ENCODE results near the gene SLC35G3. TPM values are rescaled to one million over a fixed set of nuclear protein-coding genes. Genes with fewer than 3 reads are reported as not detected.

The SLC35G3 gene
- total RNA-seq, 1 experiment from 2014 or later: not detected

- WGBS (ENCODE audit: extremely low coverage, insufficient read length, low lambda C conversion rate): no CpG with 5 or more reads among the region's 11 CpGs
- peaks cover 5% of the 10 kb centered on the region for H3K27me3 Mint-ChIP-seq (ENCODE audit: low read depth)
- H4K91ac ChIP-seq (ENCODE audit: insufficient read length, low read depth, low read length): no peak overlapping the region
- H2BK5ac ChIP-seq (ENCODE audit: insufficient read length, low read length): no peak overlapping the region
- no peak overlapping the region for H3K27ac ChIP-seq (ENCODE audit: insufficient read length, low read depth, low read length)
- TF ChIP-seq CTCF (conservative IDR thresholded peaks at IDR 0.05): no peak
- no peak overlapping the region for H2BK12ac ChIP-seq (ENCODE audit: insufficient read length, low read depth, low read length)
- H2BK120ac ChIP-seq (ENCODE audit: low read depth, low read length, poor library complexity, severe bottlenecking): no peak overlapping the region
- no peak overlapping the region for H3K27ac Mint-ChIP-seq
- H3K4me1 Mint-ChIP-seq: peaks cover 6 to 16% of the 10 kb centered on the region in 2 experiments
- H3K4me1 ChIP-seq (ENCODE audit: insufficient read depth, low read length): no peaks in the 10 kb centered on the region; the same call in 1 of the 2 replicates
- H3K56ac ChIP-seq (ENCODE audit: insufficient read length, low read depth, low read length): no peak overlapping the region
- no peak overlapping the region for H4K8ac ChIP-seq (replicated peaks; ENCODE audit: insufficient read length, low read depth, low read length)
- no peak overlapping the region for H2AFZ ChIP-seq (ENCODE audit: low read length)
- no peak overlapping the region for H2BK15ac ChIP-seq (ENCODE audit: low read depth, low read length)
- H3K9ac ChIP-seq (ENCODE audit: extremely low read depth, insufficient read length, low read length): no peak overlapping the region
- no peaks in the 10 kb centered on the region for H4K20me1 ChIP-seq (ENCODE audit: control insufficient read depth, insufficient read depth, insufficient read length)
- no peak overlapping the region for H2AK5ac ChIP-seq (ENCODE audit: insufficient read length, low read length)
- H2BK20ac ChIP-seq (ENCODE audit: low read depth, low read length, poor library complexity, severe bottlenecking): no peak overlapping the region
- no peaks in the 10 kb centered on the region for H3K79me2 ChIP-seq (ENCODE audit: insufficient read depth, low read length)
- H3K4ac ChIP-seq (ENCODE audit: low read depth, low read length): no peak overlapping the region
- DNase-seq: no peak
- H4K5ac ChIP-seq (ENCODE audit: insufficient read length, low read depth, low read length): no peak overlapping the region
- H3K23me2 ChIP-seq (ENCODE audit: insufficient read length, low read depth, low read length, poor library complexity, severe bottlenecking): no peaks in the 10 kb centered on the region
- H3K36me3 Mint-ChIP-seq (ENCODE audit: insufficient read depth in 1 of 3, low read depth in 3 of 3): no peaks in the 10 kb centered on the region
- H3T11ph ChIP-seq (ENCODE audit: low read length): no peak overlapping the region
- no peak overlapping the region for H3K4me2 ChIP-seq (ENCODE audit: insufficient read depth, insufficient read length, low read length)
- no peaks in the 10 kb centered on the region for H3K9me3 Mint-ChIP-seq
- no peak overlapping the region for H3K4me3 Mint-ChIP-seq
- no peak overlapping the region for H3K23ac ChIP-seq (ENCODE audit: insufficient read length, low read depth, low read length)
- H3K27me3 ChIP-seq (ENCODE audit: insufficient read depth, low read length): no peaks in the 10 kb centered on the region
- no peaks in the 10 kb centered on the region for H3K79me1 ChIP-seq (ENCODE audit: insufficient read depth, low read depth, low read length, poor library complexity, severe bottlenecking)
- H3K18ac ChIP-seq (ENCODE audit: insufficient read length, low read depth, low read length): no peak overlapping the region
- no peaks in the 10 kb centered on the region for H3K9me3 ChIP-seq (ENCODE audit: control insufficient read depth, low read depth, low read length)
- no peak overlapping the region for H3K14ac ChIP-seq (ENCODE audit: insufficient read depth, low read length)
Measured at GRCh38 chr17:35149941-35150340, 44.3 kb downstream of the SLC35G3 start.

All from H9 (cell line).